ENCODE data around the gene TRIM23. TPM values are rescaled to one million over a fixed set of nuclear protein-coding genes. Genes with fewer than 3 reads are reported as not detected.

TRIM23 gene
- 5.4 to 9.4 TPM (median 6.8 TPM) in 5 replicates for total RNA-seq (2022; extraction: Qiagen RNA extraction; ENCODE audit: low read depth)

DNA sequence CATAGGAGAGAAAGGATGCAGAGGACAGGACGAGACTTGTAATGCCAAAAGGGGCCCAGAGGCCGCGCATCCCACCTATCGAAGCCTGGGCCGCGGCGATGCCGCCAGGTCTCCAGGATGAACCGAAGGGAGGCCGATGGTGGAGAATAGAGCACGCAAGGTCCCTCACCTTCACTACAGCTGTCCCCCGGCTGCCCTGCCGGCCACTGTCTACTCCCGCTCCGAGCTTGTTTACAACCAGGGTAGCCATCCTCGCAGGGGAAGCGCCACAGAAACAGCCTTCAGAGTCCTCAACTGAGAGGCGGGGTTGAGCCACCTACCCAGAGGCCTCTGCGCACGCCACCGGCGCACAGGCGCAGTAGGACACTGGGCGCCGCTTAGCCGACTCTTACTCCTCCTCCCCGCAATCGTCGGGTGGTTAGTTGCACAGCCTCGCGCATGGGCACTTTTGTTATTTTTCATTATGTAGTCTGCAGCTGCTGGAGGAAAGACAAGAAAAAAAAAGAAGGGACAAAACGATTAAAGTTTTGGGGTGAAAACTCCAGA lies at the start of gene TRIM23:
TSS of gene TRIM23 (minus strand) at position 309 of the 546 bp plus-strand sequence. CDS start at position 250, 59 bp downstream.

DNA sequence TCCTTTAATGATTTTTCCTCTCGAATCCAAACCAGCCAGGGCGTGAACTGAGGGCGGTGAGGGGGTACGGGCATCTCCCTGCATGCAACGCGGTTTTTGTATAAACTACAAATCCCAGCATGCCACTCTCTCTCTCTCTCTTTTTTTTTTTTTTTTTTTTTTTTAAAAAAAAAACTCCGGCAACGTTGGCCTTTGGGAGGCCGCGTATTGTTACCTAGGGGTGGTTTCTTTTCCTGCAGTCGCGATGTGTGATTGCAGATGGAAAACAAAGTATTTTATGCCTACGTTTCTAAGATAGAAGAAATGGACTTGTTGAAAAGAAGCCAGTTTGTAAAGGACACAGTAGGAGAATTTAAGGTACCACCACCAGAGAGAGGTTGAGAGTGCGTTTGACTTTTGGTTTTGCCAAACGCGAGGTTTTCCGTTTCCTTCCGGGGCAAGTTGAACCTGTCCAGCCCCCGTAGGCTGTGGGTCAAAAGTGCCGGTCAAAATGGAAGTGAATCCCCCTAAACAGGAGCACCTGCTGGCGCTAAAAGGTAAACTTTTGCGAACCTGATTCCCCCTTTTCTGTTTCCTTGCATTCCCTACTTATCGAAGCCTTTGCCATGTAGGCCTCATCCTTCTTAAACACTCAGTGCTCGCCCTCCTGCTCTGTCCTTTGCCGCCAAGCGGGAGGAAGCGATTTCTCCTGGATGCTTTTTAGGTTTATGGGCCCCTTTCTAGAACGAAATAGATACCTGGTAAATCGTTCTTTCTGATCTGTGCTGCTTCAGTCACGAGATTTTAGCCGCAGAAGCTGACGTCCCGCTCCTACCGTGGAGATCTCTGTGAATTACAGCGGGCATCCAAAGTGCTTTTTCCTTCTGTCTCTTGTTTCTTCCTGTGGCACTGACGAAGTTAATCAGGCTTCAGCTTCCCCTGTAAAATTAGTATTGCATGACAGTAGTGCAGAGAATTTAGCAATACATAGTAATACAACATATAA lies 730 bp upstream of the TRIM23 start, which contains the start of the genes SHLD3 and TRAPPC13:
TSS of gene SHLD3 (plus strand) at position 457 of the 985 bp plus-strand sequence. CDS start 4,561 bp downstream, outside the sequence.
TSS of gene TRAPPC13 (plus strand) at position 457 of the 985 bp plus-strand sequence. CDS start at position 491, 34 bp downstream.

DNA sequence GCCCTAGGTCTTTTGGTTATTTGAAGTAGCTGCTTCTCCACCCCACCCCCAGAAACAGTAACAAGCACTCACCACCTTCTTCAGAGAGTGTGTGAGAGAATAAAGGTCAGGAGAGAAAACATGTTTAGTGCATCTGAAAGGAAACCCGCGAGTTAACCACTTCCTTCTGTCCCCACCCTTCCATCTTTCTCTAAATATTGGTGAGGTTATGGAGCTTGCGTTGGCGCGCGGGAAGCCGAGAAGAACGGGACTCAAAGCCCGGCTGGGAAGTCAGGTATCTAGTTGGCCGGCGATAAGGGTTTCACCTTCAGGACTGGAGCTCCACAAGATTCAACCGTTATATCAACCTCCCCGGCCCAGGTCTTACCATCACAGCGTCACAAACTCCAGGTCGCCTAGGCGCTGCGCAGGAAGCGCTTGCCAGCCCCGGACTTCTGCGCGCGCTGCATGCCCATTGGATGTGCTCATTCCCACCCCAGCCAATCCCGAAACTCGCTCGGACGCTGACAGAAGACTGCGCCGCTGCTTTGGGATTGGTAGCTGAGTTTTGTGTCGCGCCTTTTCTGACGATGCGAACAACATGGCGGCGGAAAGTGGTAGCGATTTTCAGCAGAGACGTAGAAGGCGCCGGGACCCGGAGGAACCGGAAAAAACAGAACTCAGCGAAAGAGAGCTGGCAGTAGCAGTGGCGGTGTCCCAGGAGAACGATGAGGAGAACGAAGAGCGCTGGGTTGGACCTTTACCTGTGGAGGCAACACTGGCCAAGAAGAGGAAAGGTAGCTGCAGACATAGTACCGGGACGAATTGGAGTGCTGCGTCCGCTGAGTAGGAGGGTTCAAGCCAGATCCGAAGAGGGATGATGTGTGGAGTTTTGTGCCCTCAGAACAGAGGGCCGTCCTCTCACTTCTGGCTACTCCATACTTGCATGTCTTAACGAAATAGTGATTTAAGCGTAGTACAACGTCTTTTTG lies 61.1 kb downstream of the TRIM23 start, which contains the start of the genes CENPK and PPWD1:
TSS of gene CENPK (minus strand) at position 438 of the 971 bp plus-strand sequence. CDS start 8,261 bp downstream, outside the sequence.
TSS of gene PPWD1 (plus strand) at position 566 of the 971 bp plus-strand sequence. CDS start at position 581, 15 bp downstream.

Other genes starting within 250 kb of the TRIM23 start
- gene ADAMTS6, start 142.4 kb downstream of the TRIM23 start, total RNA-seq (2022; extraction: Qiagen RNA extraction; ENCODE audit: low read depth) = 0.02 to 0.19 TPM (median 0.11 TPM) in 5 replicates
- 19.4 to 60.0 TPM (median 32.6 TPM) in 5 replicates for gene CENPK, start 61.2 kb downstream of the TRIM23 start, total RNA-seq (2022; extraction: Qiagen RNA extraction; ENCODE audit: low read depth)
- 15.9 to 29.1 TPM (median 18.5 TPM) in 5 replicates for gene PPWD1, start 61.0 kb downstream of the TRIM23 start, total RNA-seq (2022; extraction: Qiagen RNA extraction; ENCODE audit: low read depth)
- gene SHLD3, start 694 bp upstream of the TRIM23 start, total RNA-seq (2022; extraction: Qiagen RNA extraction; ENCODE audit: low read depth) = 1.6 to 3.5 TPM (median 2.1 TPM) in 5 replicates
- 9.5 to 20.2 TPM (median 14.7 TPM) in 5 replicates for gene TRAPPC13, start 694 bp upstream of the TRIM23 start, total RNA-seq (2022; extraction: Qiagen RNA extraction; ENCODE audit: low read depth)
- gene SGTB, start 97.8 kb upstream of the TRIM23 start, total RNA-seq (2022; extraction: Qiagen RNA extraction; ENCODE audit: low read depth) = 4.5 to 9.6 TPM (median 8.1 TPM) in 5 replicates
- gene NLN, start 97.9 kb upstream of the TRIM23 start, total RNA-seq (2022; extraction: Qiagen RNA extraction; ENCODE audit: low read depth) = 50.0 to 83.1 TPM (median 69.1 TPM) in 5 replicates